Thyroid gland (tissue), 4 donors: ENCODE measurements around the gene SMAP2. TPM values are rescaled to one million over a fixed set of nuclear protein-coding genes. Genes with fewer than 3 reads are reported as not detected.

ENCODE experiments used
- DNase-seq, 2 donors: peaks; one replicate each; pipeline ENCODE4 v3.0.0-alpha.2; 2019
- H3K27ac ChIP-seq, 3 donors: fragments of 200-600 bp; sonication (generic); 1 replicate in 2 of 3; 2 replicates in 1 of 3; pipeline ENCODE4 v1.5.1; 2016 to 2019; ENCODE audit warnings: mild to moderate bottlenecking in 1 of 3, moderate library complexity in 1 of 3
- H3K27me3 ChIP-seq: fragments of 200-600 bp; sonication (generic); one replicate; pipeline ENCODE4 v1.5.1; 2019
- H3K36me3 ChIP-seq, 2 donors: fragments of 200-600 bp; sonication (generic); one replicate each; pipeline ENCODE4 v1.5.1; 2016 to 2019
- H3K4me1 ChIP-seq, 2 donors: fragments of 200-600 bp; sonication (generic); one replicate each; pipeline ENCODE4 v1.5.1; 2017 to 2019
- H3K4me3 ChIP-seq, 3 donors: fragments of 200-600 bp; sonication (generic); replicated peaks in 1 of 3; 1 replicate in 2 of 3; 2 replicates in 1 of 3; pipeline ENCODE4 v1.5.1; 2016; ENCODE audit warnings: mild to moderate bottlenecking in 1 of 3
- H3K9me3 ChIP-seq: fragments of 200-600 bp; sonication (generic); one replicate; pipeline ENCODE4 v1.5.1; 2017
- CTCF ChIP-seq, 6 experiments: fragments of 200-600 bp in 3 of 6; fragments of 450-650 bp in 3 of 6; sonication (generic) in 3 of 6; IDR thresholded peaks; one replicate each; pipeline ENCODE4 v1.5.1; 2016 to 2019; ENCODE audit warnings: antibody characterized with exemption in 6 of 6, mild to moderate bottlenecking in 2 of 6, inconsistent platforms in 1 of 6, moderate library complexity in 1 of 6
- POLR2A ChIP-seq, 2 donors: fragments of 450-650 bp; IDR thresholded peaks; one replicate each; pipeline ENCODE4 v1.6.1; 2017; ENCODE audit warnings: antibody characterized with exemption in 2 of 2, mild to moderate bottlenecking in 2 of 2, moderate library complexity in 1 of 2
- WGBS, 2 donors: methylation state at CpG; one replicate each; pipeline ENCODE4 v1.1.5; 2017; 5-methylcytosine and 5-hydroxymethylcytosine counted together
- intact Hi-C: fragments of 100-400 bp; cut with DNase I; formaldehyde crosslinking; loops from one replicate; pipeline ENCODE4 v1.15.1; 2023
- total RNA-seq, 4 donors: library from RNA; depleted of rRNA; stranded (reverse); fragments of >200 nt; gene quantifications; one replicate each; pipeline ENCODE4 v1.2.3, GENCODE V29; 2016

The SMAP2 gene
- total RNA-seq, 4 donors from 2014 or later = 21.9 to 29.3 (median 26.8) TPM

- no peaks in the 10 kb centered on the region for H3K9me3 ChIP-seq
- no peak for DNase-seq
- intact Hi-C loops = no loop called here
- H3K4me3 ChIP-seq = no peak overlapping the region
- no peaks in the 10 kb centered on the region for H3K27me3 ChIP-seq
- 84 to 96% methylated on average over 2 of the region's 2 CpGs for WGBS, 2 donors
- no peaks in the 10 kb centered on the region for H3K4me1 ChIP-seq
- TF ChIP-seq POLR2A (IDR thresholded peaks at IDR 0.05) = no peak
- no peak for TF ChIP-seq CTCF (IDR thresholded peaks at IDR 0.05)
- H3K36me3 ChIP-seq = no peaks in the 10 kb centered on the region
- H3K27ac ChIP-seq = no peak overlapping the region
Measured at GRCh38 chr1:40351124-40351523, 22.4 kb upstream of the SMAP2 start.

GRCh38 chr1:40352126-40352525 lies 21.4 kb upstream of the SMAP2 start:
- Histone ChIP-seq H3K27me3 (no peaks in the 10 kb centered on the region), H3K9me3 (no peaks in the 10 kb centered on the region), H3K4me3 (no peak overlapping the region), H3K36me3 (no peaks in the 10 kb centered on the region), H3K4me1 (no peaks in the 10 kb centered on the region), H3K27ac (no peak overlapping the region)
- intact Hi-C loops = no loop called here
- 89% methylated on average over 3 of the region's 3 CpGs for WGBS, 2 donors
- no peak for TF ChIP-seq POLR2A (IDR thresholded peaks at IDR 0.05)
- TF ChIP-seq CTCF (IDR thresholded peaks at IDR 0.05) = no peak
- no peak for DNase-seq

DNA sequence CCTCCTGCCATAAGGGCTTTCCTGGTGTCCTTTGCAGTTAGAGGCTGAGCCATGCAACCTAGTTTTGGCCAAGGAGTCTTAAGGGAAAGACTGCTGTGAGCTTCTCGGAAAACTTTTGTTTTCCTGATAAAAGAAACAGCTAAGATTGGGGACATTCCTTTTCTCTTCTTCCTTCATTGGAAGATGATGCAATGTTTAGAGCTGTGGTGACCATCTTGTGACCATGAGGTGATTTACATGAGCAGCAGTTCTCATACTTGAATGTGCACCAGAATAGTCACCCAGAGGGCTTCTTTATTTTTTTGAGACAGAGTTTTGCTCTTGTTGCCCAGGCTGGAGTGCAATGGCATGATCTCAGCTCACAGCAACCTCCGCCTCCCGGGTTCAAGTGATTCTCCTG lies 20.4 kb upstream of the SMAP2 start:
- DNase-seq = no peak
- intact Hi-C loops = no loop called here
- no peaks in the 10 kb centered on the region for H3K9me3 ChIP-seq
- H3K27ac ChIP-seq = no peak overlapping the region
- H3K4me3 ChIP-seq = no peak overlapping the region
- no peaks in the 10 kb centered on the region for H3K27me3 ChIP-seq
- TF ChIP-seq CTCF (IDR thresholded peaks at IDR 0.05) (no peak), POLR2A (IDR thresholded peaks at IDR 0.05) (no peak)
- WGBS, 2 donors = 88 to 94% methylated on average over 3 of the region's 3 CpGs
- H3K36me3 ChIP-seq = no peaks in the 10 kb centered on the region
- H3K4me1 ChIP-seq = no peaks in the 10 kb centered on the region

GRCh38 chr1:40357625-40358024 lies 15.9 kb upstream of the SMAP2 start:
- no peak overlapping the region for H3K4me3 ChIP-seq
- no peak overlapping the region for H3K27ac ChIP-seq
- H3K4me1 ChIP-seq = no peaks in the 10 kb centered on the region
- TF ChIP-seq CTCF (IDR thresholded peaks at IDR 0.05) (no peak), POLR2A (IDR thresholded peaks at IDR 0.05) (no peak)
- no peaks in the 10 kb centered on the region for H3K9me3 ChIP-seq
- H3K27me3 ChIP-seq = no peaks in the 10 kb centered on the region
- intact Hi-C loops = no loop called here
- H3K36me3 ChIP-seq = no peaks in the 10 kb centered on the region
- no peak for DNase-seq

DNA sequence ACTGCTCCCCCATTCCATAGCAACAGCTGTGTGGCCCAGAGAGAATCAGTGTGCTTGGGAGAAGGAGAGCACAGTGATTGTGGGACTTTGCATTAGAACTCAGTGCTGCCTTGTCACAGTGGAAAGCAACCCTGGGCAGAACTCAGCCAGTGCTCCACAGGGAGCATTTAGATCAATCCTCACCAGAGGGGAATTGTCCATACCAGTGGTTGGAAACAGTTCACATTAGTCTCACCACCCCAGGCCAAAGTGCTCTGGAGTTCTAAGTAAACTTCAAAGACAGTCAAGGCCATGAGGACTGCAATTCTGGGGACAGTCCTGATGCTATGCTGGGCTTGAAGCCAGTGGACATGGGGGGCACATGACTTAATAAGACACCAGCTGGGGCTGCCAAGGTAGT lies 12.9 kb upstream of the SMAP2 start:
- Histone ChIP-seq H3K4me1 (no peaks in the 10 kb centered on the region), H3K27me3 (no peaks in the 10 kb centered on the region), H3K27ac (no peak overlapping the region), H3K4me3 (no peak overlapping the region), H3K9me3 (no peaks in the 10 kb centered on the region), H3K36me3 (no peaks in the 10 kb centered on the region)
- intact Hi-C loops = no loop called here
- no peak for TF ChIP-seq POLR2A (IDR thresholded peaks at IDR 0.05)
- TF ChIP-seq CTCF (IDR thresholded peaks at IDR 0.05) = no peak
- DNase-seq = no peak
